WI38 (cell line): ENCODE measurements around the gene C1QL1.

Experiments
- H3K4me3 ChIP-seq: 2 replicates; pipeline ENCODE4 v1.5.1; 2011; ENCODE audit warnings: low read depth, mild to moderate bottlenecking, control low read depth, low read length
- CTCF ChIP-seq: IDR thresholded peaks from 2 replicates; pipeline ENCODE4 v1.5.1; 2012; ENCODE audit warnings: low read depth, mild to moderate bottlenecking, control low read depth, low read length

The C1QL1 gene

DNA sequence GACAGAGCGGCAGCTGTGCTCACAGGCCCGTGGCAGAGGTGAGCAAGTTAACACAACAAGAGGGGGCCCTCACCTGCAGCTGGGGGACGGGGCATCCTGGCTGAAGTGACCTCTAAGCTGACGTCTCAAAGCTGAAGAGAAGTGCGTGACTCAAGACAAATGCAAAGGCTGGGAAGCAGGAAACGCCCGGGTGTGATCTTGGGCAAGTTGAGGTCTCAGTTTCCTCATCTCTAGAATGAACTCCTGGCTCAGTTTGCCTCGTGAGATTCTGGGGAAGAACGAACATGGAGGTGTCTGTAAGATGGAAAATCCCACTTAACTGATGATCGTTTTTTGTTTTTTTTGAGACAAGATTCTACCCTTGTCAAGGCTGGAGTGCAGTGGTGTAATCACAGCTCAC lies 40.1 kb upstream of the C1QL1 start:
- TF ChIP-seq CTCF = no peak
- H3K4me3 ChIP-seq = no peak overlapping the region

GRCh38 chr17:45006927-45007461 lies 38.9 kb upstream of the C1QL1 start:
- no peak for TF ChIP-seq CTCF
- no peak overlapping the region for H3K4me3 ChIP-seq

DNA sequence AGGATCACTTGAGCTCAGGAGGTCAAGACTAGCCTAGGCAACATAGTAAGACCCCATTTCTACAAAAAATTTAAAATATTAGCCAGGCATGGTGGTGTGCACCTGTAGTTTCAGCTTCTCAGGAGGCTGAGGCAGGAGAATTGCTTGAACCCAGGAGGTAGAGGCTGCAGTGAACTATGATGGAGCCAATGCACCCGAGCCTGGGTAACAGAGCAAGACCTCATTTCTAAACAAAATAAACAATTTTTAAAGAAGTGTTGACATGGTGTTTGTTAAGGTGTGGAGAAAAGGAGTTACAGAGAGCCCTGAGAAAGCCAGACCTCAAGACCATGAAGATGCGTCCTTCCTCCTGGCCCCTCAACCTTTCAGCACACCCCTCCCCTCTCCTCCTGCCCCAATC lies 37.6 kb upstream of the C1QL1 start:
- no peak overlapping the region for H3K4me3 ChIP-seq

DNA sequence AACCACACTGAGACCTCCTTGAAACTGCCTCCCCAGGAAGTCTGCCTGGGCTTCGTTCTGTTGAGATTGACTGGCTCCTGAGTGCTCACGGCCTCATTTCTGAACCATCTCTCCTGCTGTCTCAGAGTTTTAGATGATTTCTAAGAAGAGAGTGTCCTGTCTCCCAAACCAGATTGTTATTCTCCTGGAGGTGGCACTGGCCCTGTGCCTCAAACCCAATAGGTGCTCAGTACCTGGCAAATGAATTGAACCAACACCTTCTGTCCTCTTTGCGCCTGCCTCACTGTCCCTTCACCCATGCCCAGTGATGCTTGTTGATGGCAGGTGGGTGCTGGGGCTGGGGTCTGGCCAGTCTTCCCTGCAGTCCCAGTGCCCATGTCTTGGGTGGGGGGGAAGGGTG lies 36.3 kb upstream of the C1QL1 start:
- H3K4me3 ChIP-seq = no peak overlapping the region
- no peak for TF ChIP-seq CTCF

More for the DNA sequence above, 37.6 kb upstream of the C1QL1 start:
- TF ChIP-seq CTCF = no peak

DNA sequence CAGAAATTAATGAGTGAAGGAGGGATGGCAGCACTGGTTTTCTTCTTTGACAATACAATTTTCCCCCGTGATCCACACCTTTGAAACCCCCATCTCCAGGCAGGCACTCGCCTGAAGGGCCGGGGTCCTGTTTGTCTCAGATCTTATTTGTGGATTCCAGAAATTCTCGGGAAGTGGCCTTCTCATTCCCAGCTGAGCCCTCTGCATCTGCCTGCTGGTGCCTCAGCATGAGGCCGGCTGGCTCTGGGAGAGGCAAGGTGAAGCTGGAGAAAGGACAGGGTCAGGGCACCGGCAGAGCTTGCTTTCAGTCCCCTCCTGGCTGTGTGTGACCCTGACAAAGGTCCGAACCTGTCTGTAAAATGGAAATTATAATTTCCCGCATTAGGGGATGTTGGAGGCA lies 35.8 kb upstream of the C1QL1 start:
- H3K4me3 ChIP-seq = no peak overlapping the region
- no peak for TF ChIP-seq CTCF

DNA sequence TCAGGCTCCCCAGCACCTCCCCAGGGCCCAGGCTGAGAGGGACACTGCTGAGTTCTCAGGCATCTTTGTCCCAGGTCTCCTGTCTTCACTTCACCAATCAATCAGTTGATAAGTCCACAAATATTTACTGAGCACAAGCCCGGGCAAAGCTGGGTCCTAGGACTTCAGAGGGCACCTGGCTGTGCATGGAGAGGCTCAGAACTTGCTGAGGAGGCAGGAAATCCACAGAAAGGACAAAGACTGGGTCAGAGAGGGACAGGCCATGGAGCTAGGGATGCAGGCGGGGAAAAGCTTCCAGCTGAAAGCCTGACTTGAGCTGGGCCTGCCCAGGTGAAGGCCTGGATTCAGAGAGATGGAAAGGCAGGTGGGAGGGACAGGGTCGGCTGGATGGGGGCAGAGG lies 33.2 kb upstream of the C1QL1 start:
- no peak overlapping the region for H3K4me3 ChIP-seq
- no peak for TF ChIP-seq CTCF

DNA sequence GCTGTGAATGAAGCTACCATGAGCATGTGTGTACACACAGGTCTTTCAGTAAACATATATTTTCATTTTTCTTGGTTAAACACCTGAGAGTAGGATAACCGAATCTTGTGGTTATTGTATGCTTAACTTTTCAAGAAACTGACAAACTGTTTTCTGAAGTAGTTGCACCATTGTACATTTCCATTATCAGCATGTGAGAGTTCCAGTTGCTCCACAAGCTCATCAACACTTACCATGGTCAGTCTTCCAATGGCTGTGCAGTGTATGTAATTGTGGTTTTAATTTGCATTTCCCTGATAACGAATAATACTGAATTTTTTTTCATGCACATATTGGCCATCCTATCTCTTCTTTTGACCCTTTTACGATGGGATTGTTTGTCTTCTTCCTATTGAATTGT lies 31.3 kb upstream of the C1QL1 start:
- H3K4me3 ChIP-seq = no peak overlapping the region
- TF ChIP-seq CTCF = no peak
